HEK293 (cell line): Measurements from ENCODE around the gene ANXA7.
A peak's percentile ranks its signal among the peaks of the same experiment; 100 is the strongest.
"Not testable (repeated sequence)": the region's sequence is repeated elsewhere in the genome, so short reads cannot be mapped to it uniquely, and the experiment has no call there.

Experiments
- CTCF ChIA-PET: fragments of 350-600 bp; formaldehyde crosslinking; extraction: SDS; loops from one replicate; lab custom pipeline; 2021; ENCODE audit warnings: antibody characterized with exemption; lab: Yijun Ruan, JAX
- POLR2A ChIA-PET: fragments of 300-600 bp; formaldehyde crosslinking; extraction: SDS; loops from one replicate; lab custom pipeline; 2020; ENCODE audit warnings: antibody characterized with exemption, inconsistent platforms; lab: Yijun Ruan, JAX
- H3K27ac ChIP-seq: fragments of 200-500 bp; sonication (Bioruptor generic); 2 replicates; pipeline ENCODE4 v1.5.1; 2014; ENCODE audit warnings: low read depth, low read length, control low read depth, inconsistent platforms; ENCODE audit errors: extremely low read depth
- H3K36me3 ChIP-seq, 2 experiments: fragments of 200-500 bp in 1 of 2; sonication (Bioruptor generic) in 1 of 2; 1 replicate in 1 of 2; 2 replicates in 1 of 2; pipeline ENCODE4 v1.5.1; 2014 to 2017; ENCODE audit warnings: inconsistent platforms in 2 of 2, low read length in 2 of 2; ENCODE audit not compliant: control insufficient read depth in 2 of 2, insufficient read depth in 1 of 2
- H3K4me1 ChIP-seq: fragments of 200-500 bp; sonication (Bioruptor generic); 2 replicates; pipeline ENCODE4 v1.5.1; 2014; ENCODE audit warnings: mild to moderate bottlenecking, low read length, inconsistent platforms; ENCODE audit not compliant: control insufficient read depth, insufficient read depth
- H3K4me3 ChIP-seq: 2 replicates; pipeline ENCODE4 v1.5.1; 2011; ENCODE audit warnings: low read depth, mild to moderate bottlenecking, control low read depth, low read length, moderate library complexity
- H3K9me3 ChIP-seq: fragments of 200-500 bp; sonication (Bioruptor generic); 2 replicates; pipeline ENCODE4 v1.5.1; 2014; ENCODE audit warnings: low read depth, low read length, inconsistent platforms; ENCODE audit not compliant: control insufficient read depth, insufficient read depth
- BCL11A ChIP-seq: fragments of 450-650 bp; formaldehyde crosslinking; IDR thresholded peaks from 2 replicates; pipeline ENCODE4 v1.5.1; 2016; ENCODE audit warnings: low read depth, missing biosample characterization, missing genetic modification characterization
- REPIN1 ChIP-seq: fragments of 450-650 bp; formaldehyde crosslinking; IDR thresholded peaks from 2 replicates; pipeline ENCODE4 v1.5.1; 2017; ENCODE audit warnings: missing biosample characterization, missing genetic modification characterization, low read depth
- ZBTB10 ChIP-seq: fragments of 450-650 bp; formaldehyde crosslinking; IDR thresholded peaks from 2 replicates; pipeline ENCODE4 v1.5.1; 2016; ENCODE audit warnings: missing biosample characterization, missing genetic modification characterization
- ZNF138 ChIP-seq: fragments of 450-650 bp; formaldehyde crosslinking; IDR thresholded peaks from 2 replicates; pipeline ENCODE4 v1.5.1; 2016; ENCODE audit warnings: missing biosample characterization, missing genetic modification characterization, borderline replicate concordance
- ZNF146 ChIP-seq: fragments of 450-650 bp; formaldehyde crosslinking; IDR thresholded peaks from 2 replicates; pipeline ENCODE4 v1.5.1; 2016; ENCODE audit warnings: missing biosample characterization, missing genetic modification characterization
- ZNF148 ChIP-seq: fragments of 450-650 bp; formaldehyde crosslinking; IDR thresholded peaks from 2 replicates; pipeline ENCODE4 v1.5.0; 2017; ENCODE audit warnings: missing biosample characterization, missing genetic modification characterization, borderline replicate concordance
- ZNF175 ChIP-seq: fragments of 450-650 bp; formaldehyde crosslinking; IDR thresholded peaks from 2 replicates; pipeline ENCODE4 v1.5.1; 2016; ENCODE audit warnings: missing biosample characterization, missing genetic modification characterization
- ZNF274 ChIP-seq, 2 experiments: fragments of 200-500 bp in 1 of 2; fragments of 450-650 bp in 1 of 2; sonication (Bioruptor generic) in 1 of 2; formaldehyde crosslinking in 1 of 2; IDR thresholded peaks; 2 replicates each; pipeline versions ENCODE4 v1.5.1 to v1.6.1; 2014 to 2016; ENCODE audit warnings: borderline replicate concordance in 1 of 2, inconsistent platforms in 1 of 2, low read length in 1 of 2, missing biosample characterization in 1 of 2, missing genetic modification characterization in 1 of 2
- ZNF324 ChIP-seq: fragments of 450-650 bp; formaldehyde crosslinking; IDR thresholded peaks from 2 replicates; pipeline ENCODE4 v1.5.1; 2016; ENCODE audit warnings: missing biosample characterization, missing genetic modification characterization
- ZNF449 ChIP-seq: fragments of 450-650 bp; formaldehyde crosslinking; IDR thresholded peaks from 2 replicates; pipeline ENCODE4 v1.5.1; 2017; ENCODE audit warnings: missing biosample characterization, mild to moderate bottlenecking, missing genetic modification characterization, moderate library complexity
- ZNF580 ChIP-seq: fragments of 450-650 bp; formaldehyde crosslinking; IDR thresholded peaks from 2 replicates; pipeline ENCODE4 v1.5.1; 2016; ENCODE audit warnings: missing biosample characterization, missing genetic modification characterization
- ZNF623 ChIP-seq: fragments of 450-650 bp; formaldehyde crosslinking; IDR thresholded peaks from 2 replicates; pipeline ENCODE4 v1.5.1; 2016; ENCODE audit warnings: missing biosample characterization, missing genetic modification characterization
- ZNF624 ChIP-seq: fragments of 450-650 bp; formaldehyde crosslinking; IDR thresholded peaks from 2 replicates; pipeline ENCODE4 v1.5.1; 2017; ENCODE audit warnings: missing biosample characterization, missing genetic modification characterization
- ZNF658 ChIP-seq: fragments of 450-650 bp; formaldehyde crosslinking; IDR thresholded peaks from 2 replicates; pipeline ENCODE4; 2016; ENCODE audit warnings: missing biosample characterization, missing genetic modification characterization
- ZNF664 ChIP-seq: fragments of 450-650 bp; formaldehyde crosslinking; IDR thresholded peaks from 2 replicates; pipeline ENCODE4 v1.5.1; 2016; ENCODE audit warnings: missing biosample characterization, missing genetic modification characterization
- ZNF837 ChIP-seq: fragments of 450-650 bp; formaldehyde crosslinking; IDR thresholded peaks from 2 replicates; pipeline ENCODE4 v1.5.1; 2016; ENCODE audit warnings: missing biosample characterization, missing genetic modification characterization
- ZSCAN18 ChIP-seq: fragments of 450-650 bp; formaldehyde crosslinking; IDR thresholded peaks from 2 replicates; pipeline ENCODE4 v1.5.1; 2016; ENCODE audit warnings: missing biosample characterization, missing genetic modification characterization

ANXA7 gene

GRCh38 chr10:73398024-73398423 is 15.8 kb downstream of the ANXA7 start:
- no peak overlapping the region for H3K27ac ChIP-seq
- TF ChIP-seq ZNF580 (no peak), ZNF274 (IDR thresholded peaks at IDR 0.05; ENCODE audit: low read length) (no peak), ZNF274 (tag by site-specific recombination; IDR thresholded peaks at IDR 0.05; ENCODE audit: borderline replicate concordance) (no peak), ZNF664 (no peak), ZNF658 (no peak), ZNF138 (tag by site-specific recombination) (no peak), ZNF449 (tag by site-specific recombination) (no peak), ZSCAN18 (tag by site-specific recombination) (no peak), ZNF837 (tag by site-specific recombination) (no peak), REPIN1 (tag by site-specific recombination) (no peak), ZBTB10 (tag by site-specific recombination) (no peak), ZNF148 (tag by site-specific recombination) (no peak), ZNF623 (no peak), ZNF324 (tag by site-specific recombination) (no peak), BCL11A (tag by site-specific recombination) (no peak), ZNF624 (tag by site-specific recombination) (no peak), ZNF175 (no peak)
- H3K4me1 ChIP-seq: no peaks in the 10 kb centered on the region
- peaks cover 20 to 50% of the 10 kb centered on the region in 2 experiments for H3K36me3 ChIP-seq
- ChIA-PET POLR2A (interaction anchor here (0.6 kb wide), 1 partner anchor 12 kb away, joined by 8 read pairs; no protein-coding TSS in a partner anchor), CTCF (interaction anchor here (0.7 to 0.9 kb wide), 2 partner anchors 9 to 148 kb away, joined by 3 read pairs; no protein-coding TSS in a partner anchor)
- no peak overlapping the region for H3K4me3 ChIP-seq
- no peaks in the 10 kb centered on the region for H3K9me3 ChIP-seq

GRCh38 chr10:73394325-73394724 is 19.5 kb downstream of the ANXA7 start:
- TF ChIP-seq ZNF146 (tag by site-specific recombination): peak; percentile 94
- H3K4me3 ChIP-seq, POLR2A ChIA-PET, H3K4me1 ChIP-seq, CTCF ChIA-PET, H3K9me3 ChIP-seq, H3K27ac ChIP-seq: not testable (repeated sequence)
- H3K36me3 ChIP-seq: peaks cover 34 to 56% of the 10 kb centered on the region in 2 experiments
